Fibroblast of lung (primary cell): ENCODE data around the gene MMP11.

Source experiments
- EZH2 ChIP-seq: IDR thresholded peaks from 2 replicates; pipeline ENCODE4 v1.5.1; 2012; ENCODE audit warnings: low read length, control low read depth, mild to moderate bottlenecking; ENCODE audit errors: missing control alignments
- TF ChIP-seq, protein P1 (sequence below), 2 donors: IDR thresholded peaks in 1 of 2; conservative IDR thresholded peaks in 1 of 2; 1 replicate in 1 of 2; 2 replicates in 1 of 2; pipeline ENCODE4 v1.5.1; 2011 to 2012; ENCODE audit warnings: low read length in 2 of 2, control low read depth in 1 of 2, inconsistent platforms in 1 of 2, low read depth in 1 of 2, mild to moderate bottlenecking in 1 of 2

- TF ChIP-seq, protein P1, sequence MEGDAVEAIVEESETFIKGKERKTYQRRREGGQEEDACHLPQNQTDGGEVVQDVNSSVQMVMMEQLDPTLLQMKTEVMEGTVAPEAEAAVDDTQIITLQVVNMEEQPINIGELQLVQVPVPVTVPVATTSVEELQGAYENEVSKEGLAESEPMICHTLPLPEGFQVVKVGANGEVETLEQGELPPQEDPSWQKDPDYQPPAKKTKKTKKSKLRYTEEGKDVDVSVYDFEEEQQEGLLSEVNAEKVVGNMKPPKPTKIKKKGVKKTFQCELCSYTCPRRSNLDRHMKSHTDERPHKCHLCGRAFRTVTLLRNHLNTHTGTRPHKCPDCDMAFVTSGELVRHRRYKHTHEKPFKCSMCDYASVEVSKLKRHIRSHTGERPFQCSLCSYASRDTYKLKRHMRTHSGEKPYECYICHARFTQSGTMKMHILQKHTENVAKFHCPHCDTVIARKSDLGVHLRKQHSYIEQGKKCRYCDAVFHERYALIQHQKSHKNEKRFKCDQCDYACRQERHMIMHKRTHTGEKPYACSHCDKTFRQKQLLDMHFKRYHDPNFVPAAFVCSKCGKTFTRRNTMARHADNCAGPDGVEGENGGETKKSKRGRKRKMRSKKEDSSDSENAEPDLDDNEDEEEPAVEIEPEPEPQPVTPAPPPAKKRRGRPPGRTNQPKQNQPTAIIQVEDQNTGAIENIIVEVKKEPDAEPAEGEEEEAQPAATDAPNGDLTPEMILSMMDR (conservative IDR thresholded peaks at IDR 0.05 in 1 of 2, IDR thresholded peaks at IDR 0.05 in 1 of 2; ENCODE audit: low read depth in 1 of 2, low read length in 2 of 2): no peak
- TF ChIP-seq EZH2: no peak
These were observed 15.3 kb downstream of the MMP11 start for GRCh38 chr22:23787910-23788309.
